ENCODE data around the gene PSPC1.
A peak's percentile ranks its signal among the peaks of the same experiment; 100 is the strongest.
"Not testable (repeated sequence)": the region's sequence is repeated elsewhere in the genome, so short reads cannot be mapped to it uniquely, and the experiment has no call there.

The PSPC1 gene

GRCh38 chr13:19691447-19691846, 91.3 kb downstream of the PSPC1 start:
- not testable (repeated sequence) for H3K9me3 ChIP-seq (ENCODE audit: control insufficient read depth, low read depth, low read length); H3K9ac ChIP-seq (ENCODE audit: low read length); H3K27me3 ChIP-seq (ENCODE audit: control insufficient read depth, insufficient read depth, low read length); H3K36me3 ChIP-seq (ENCODE audit: control insufficient read depth, low read depth, low read length); H3K4me3 ChIP-seq (ENCODE audit: low read length); H3K27ac ChIP-seq (ENCODE audit: low read length)
- H3K4me1 ChIP-seq (ENCODE audit: control insufficient read depth, low read depth, low read length), result peaks cover 36% of the 10 kb centered on the region

GRCh38 chr13:19685437-19685836, 97.3 kb downstream of the PSPC1 start:
- no peak overlapping the region for H3K4me3 ChIP-seq (ENCODE audit: low read length)
- peaks cover 46% of the 10 kb centered on the region for H3K4me1 ChIP-seq (ENCODE audit: control insufficient read depth, low read depth, low read length)
- no peaks in the 10 kb centered on the region for H3K36me3 ChIP-seq (ENCODE audit: control insufficient read depth, low read depth, low read length)
- H3K9me3 ChIP-seq (ENCODE audit: control insufficient read depth, low read depth, low read length), result no peaks in the 10 kb centered on the region
- H3K27ac ChIP-seq (ENCODE audit: low read length), result no peak overlapping the region
- no peaks in the 10 kb centered on the region for H3K27me3 ChIP-seq (ENCODE audit: control insufficient read depth, insufficient read depth, low read length)
- no peak overlapping the region for H3K9ac ChIP-seq (ENCODE audit: low read length)

DNA sequence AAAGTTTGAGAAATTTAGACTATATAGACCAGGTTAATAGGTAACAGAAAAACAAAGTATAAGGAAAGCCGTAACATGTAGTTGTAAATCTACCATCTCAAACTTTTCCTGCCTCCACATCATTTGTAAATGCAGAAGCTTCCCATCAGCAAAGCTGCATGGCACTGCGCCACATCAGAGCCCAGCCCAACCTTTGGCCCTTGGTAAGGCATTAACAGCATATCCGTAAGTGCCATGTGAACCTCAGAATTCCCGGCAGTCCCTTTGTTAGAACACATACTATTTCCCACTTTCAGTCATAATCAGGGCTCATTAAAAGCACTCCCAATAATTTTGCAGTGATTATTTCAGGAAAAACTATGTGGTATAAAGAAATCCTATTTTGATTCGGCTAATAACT, 97.7 kb downstream of the PSPC1 start:
- Histone ChIP-seq H3K4me3 (ENCODE audit: low read length) (no peak overlapping the region), H3K27ac (ENCODE audit: low read length) (no peak overlapping the region), H3K9ac (ENCODE audit: low read length) (no peak overlapping the region), H3K4me1 (ENCODE audit: control insufficient read depth, low read depth, low read length) (peaks cover 44% of the 10 kb centered on the region), H3K27me3 (ENCODE audit: control insufficient read depth, insufficient read depth, low read length) (no peaks in the 10 kb centered on the region), H3K36me3 (ENCODE audit: control insufficient read depth, low read depth, low read length) (no peaks in the 10 kb centered on the region), H3K9me3 (ENCODE audit: control insufficient read depth, low read depth, low read length) (no peaks in the 10 kb centered on the region)

GRCh38 chr13:19681517-19681916, 101.2 kb downstream of the PSPC1 start:
- peaks cover 36% of the 10 kb centered on the region for H3K4me1 ChIP-seq (ENCODE audit: control insufficient read depth, low read depth, low read length)
- H3K27ac ChIP-seq (ENCODE audit: low read length), result peak overlapping the region; percentile 2
- no peak overlapping the region for H3K9ac ChIP-seq (ENCODE audit: low read length)
- no peak overlapping the region for H3K4me3 ChIP-seq (ENCODE audit: low read length)
- peaks cover 7% of the 10 kb centered on the region for H3K36me3 ChIP-seq (ENCODE audit: control insufficient read depth, low read depth, low read length)
- H3K27me3 ChIP-seq (ENCODE audit: control insufficient read depth, insufficient read depth, low read length), result no peaks in the 10 kb centered on the region
- no peaks in the 10 kb centered on the region for H3K9me3 ChIP-seq (ENCODE audit: control insufficient read depth, low read depth, low read length)

DNA sequence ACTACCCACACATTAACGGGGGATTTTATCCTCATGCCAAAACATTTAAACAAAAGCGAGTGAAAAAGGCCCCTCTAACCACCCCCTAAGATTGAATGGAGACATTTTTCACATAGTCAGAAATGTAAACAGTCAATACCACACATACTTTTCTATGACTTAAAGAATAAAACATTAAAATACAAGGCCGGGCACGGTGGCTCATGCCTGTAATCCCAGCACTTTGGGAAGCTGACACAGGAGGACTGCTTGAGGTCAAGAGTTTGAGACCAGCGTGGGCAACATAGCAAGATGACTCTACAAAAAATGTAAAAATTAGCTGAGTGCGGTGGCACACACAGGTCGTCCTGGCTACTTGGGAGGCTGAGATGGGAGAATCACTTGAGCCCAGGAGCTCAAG, 102.0 kb downstream of the PSPC1 start:
- Histone ChIP-seq H3K9ac (ENCODE audit: low read length) (no peak overlapping the region), H3K9me3 (ENCODE audit: control insufficient read depth, low read depth, low read length) (no peaks in the 10 kb centered on the region), H3K27me3 (ENCODE audit: control insufficient read depth, insufficient read depth, low read length) (no peaks in the 10 kb centered on the region), H3K36me3 (ENCODE audit: control insufficient read depth, low read depth, low read length) (peaks cover 14% of the 10 kb centered on the region), H3K27ac (ENCODE audit: low read length) (peak overlapping the region; percentile 3), H3K4me1 (ENCODE audit: control insufficient read depth, low read depth, low read length) (peaks cover 31% of the 10 kb centered on the region), H3K4me3 (ENCODE audit: low read length) (no peak overlapping the region)

- Histone ChIP-seq H3K4me1 (ENCODE audit: control insufficient read depth, low read depth, low read length) (no peaks in the 10 kb centered on the region), H3K27me3 (ENCODE audit: control insufficient read depth, insufficient read depth, low read length) (no peaks in the 10 kb centered on the region), H3K9me3 (ENCODE audit: control insufficient read depth, low read depth, low read length) (no peaks in the 10 kb centered on the region), H3K27ac (ENCODE audit: low read length) (no peak overlapping the region), H3K4me3 (ENCODE audit: low read length) (no peak overlapping the region), H3K36me3 (ENCODE audit: control insufficient read depth, low read depth, low read length) (peaks cover 48% of the 10 kb centered on the region), H3K9ac (ENCODE audit: low read length) (no peak overlapping the region)
Measured at GRCh38 chr13:19676168-19676567, 106.6 kb downstream of the PSPC1 start.

DNA sequence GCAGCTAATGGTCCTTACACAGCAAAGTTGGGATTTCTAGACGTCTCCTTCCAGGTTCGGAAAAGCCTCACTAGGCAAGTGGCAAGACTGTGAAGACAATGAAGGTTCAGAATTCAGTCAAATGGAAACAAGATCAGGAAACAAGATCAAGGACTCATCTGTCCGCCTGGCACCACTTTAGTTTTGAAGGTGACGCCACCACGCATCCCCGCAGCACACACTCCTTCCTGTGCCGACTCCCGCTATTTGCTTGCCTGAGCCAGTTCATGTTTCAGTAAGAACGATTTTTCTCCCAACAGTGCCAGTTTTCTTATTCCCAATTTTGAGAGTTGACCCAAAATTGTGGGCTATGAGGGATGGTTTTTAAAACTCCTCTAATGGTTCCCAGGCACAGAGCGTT, 107.8 kb downstream of the PSPC1 start:
- Histone ChIP-seq H3K4me3 (ENCODE audit: low read length) (no peak overlapping the region), H3K9ac (ENCODE audit: low read length) (no peak overlapping the region), H3K36me3 (ENCODE audit: control insufficient read depth, low read depth, low read length) (peaks cover 60% of the 10 kb centered on the region), H3K4me1 (ENCODE audit: control insufficient read depth, low read depth, low read length) (no peaks in the 10 kb centered on the region), H3K9me3 (ENCODE audit: control insufficient read depth, low read depth, low read length) (no peaks in the 10 kb centered on the region), H3K27me3 (ENCODE audit: control insufficient read depth, insufficient read depth, low read length) (no peaks in the 10 kb centered on the region), H3K27ac (ENCODE audit: low read length) (no peak overlapping the region)

DNA sequence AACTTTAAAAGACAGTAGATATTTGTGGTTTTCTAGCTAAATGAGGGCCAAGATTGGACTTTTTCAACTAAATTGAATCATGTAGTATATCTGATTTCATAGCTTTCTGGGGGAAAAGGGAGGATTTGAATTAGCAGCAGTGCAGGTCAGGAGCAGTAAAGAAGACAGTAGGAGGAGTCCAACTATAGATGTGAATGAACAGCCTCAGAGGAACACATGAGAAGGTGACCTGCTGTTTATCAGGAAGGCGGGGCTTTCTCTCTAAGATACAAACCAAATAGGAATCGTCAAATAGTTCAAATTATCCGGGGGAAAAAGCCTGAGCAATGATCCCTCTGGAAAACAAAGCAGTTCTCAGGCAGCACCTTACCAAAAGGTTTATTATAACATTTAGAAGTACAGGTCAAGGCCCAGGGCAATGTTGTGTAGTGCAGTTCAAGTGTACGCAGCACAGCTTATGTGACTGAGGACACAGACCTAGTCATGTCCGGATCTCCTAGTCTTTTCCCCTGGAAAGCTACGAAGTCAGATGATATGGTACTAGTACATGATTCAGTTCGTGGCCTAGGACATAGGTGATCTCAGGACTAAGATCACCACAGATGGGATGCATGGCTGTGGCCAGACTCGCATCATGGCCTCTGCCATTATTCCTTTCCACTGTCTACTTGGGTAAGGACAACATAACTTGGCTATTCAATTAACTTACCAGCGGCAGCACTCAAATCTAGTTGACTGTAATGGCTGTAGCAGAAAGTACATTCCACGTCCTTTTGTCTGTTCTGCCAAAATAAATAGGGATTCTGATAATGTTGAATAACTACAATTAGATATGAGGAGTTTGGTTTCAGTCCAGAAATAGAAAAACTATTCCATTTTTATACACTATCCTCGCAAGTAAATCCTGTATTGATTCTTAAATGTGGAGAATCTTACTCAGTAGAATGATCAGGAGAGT, 109.0 kb downstream of the PSPC1 start:
- Histone ChIP-seq H3K9me3 (ENCODE audit: control insufficient read depth, low read depth, low read length) (no peaks in the 10 kb centered on the region), H3K4me1 (ENCODE audit: control insufficient read depth, low read depth, low read length) (no peaks in the 10 kb centered on the region), H3K27me3 (ENCODE audit: control insufficient read depth, insufficient read depth, low read length) (no peaks in the 10 kb centered on the region), H3K4me3 (ENCODE audit: low read length) (no peak overlapping the region), H3K9ac (ENCODE audit: low read length) (no peak overlapping the region), H3K27ac (ENCODE audit: low read length) (no peak overlapping the region), H3K36me3 (ENCODE audit: control insufficient read depth, low read depth, low read length) (peaks cover 70% of the 10 kb centered on the region)

- H3K36me3 ChIP-seq (ENCODE audit: control insufficient read depth, low read depth, low read length), result peaks cover 77% of the 10 kb centered on the region
Measured at GRCh38 chr13:19672990-19673389, 109.8 kb downstream of the PSPC1 start.

GRCh38 chr13:19670147-19670546, 112.6 kb downstream of the PSPC1 start:
- no peaks in the 10 kb centered on the region for H3K27me3 ChIP-seq (ENCODE audit: control insufficient read depth, insufficient read depth, low read length)
- no peaks in the 10 kb centered on the region for H3K9me3 ChIP-seq (ENCODE audit: control insufficient read depth, low read depth, low read length)
- H3K9ac ChIP-seq (ENCODE audit: low read length), result no peak overlapping the region
- H3K4me3 ChIP-seq (ENCODE audit: low read length), result no peak overlapping the region
- H3K4me1 ChIP-seq (ENCODE audit: control insufficient read depth, low read depth, low read length), result no peaks in the 10 kb centered on the region
- H3K36me3 ChIP-seq (ENCODE audit: control insufficient read depth, low read depth, low read length), result peaks cover 71% of the 10 kb centered on the region
- H3K27ac ChIP-seq (ENCODE audit: low read length), result no peak overlapping the region

More at GRCh38 chr13:19672990-19673389, 109.8 kb downstream of the PSPC1 start:
- Histone ChIP-seq H3K4me3 (ENCODE audit: low read length) (no peak overlapping the region), H3K27me3 (ENCODE audit: control insufficient read depth, insufficient read depth, low read length) (no peaks in the 10 kb centered on the region), H3K9ac (ENCODE audit: low read length) (no peak overlapping the region), H3K27ac (ENCODE audit: low read length) (no peak overlapping the region), H3K4me1 (ENCODE audit: control insufficient read depth, low read depth, low read length) (no peaks in the 10 kb centered on the region), H3K9me3 (ENCODE audit: control insufficient read depth, low read depth, low read length) (no peaks in the 10 kb centered on the region)

DNA sequence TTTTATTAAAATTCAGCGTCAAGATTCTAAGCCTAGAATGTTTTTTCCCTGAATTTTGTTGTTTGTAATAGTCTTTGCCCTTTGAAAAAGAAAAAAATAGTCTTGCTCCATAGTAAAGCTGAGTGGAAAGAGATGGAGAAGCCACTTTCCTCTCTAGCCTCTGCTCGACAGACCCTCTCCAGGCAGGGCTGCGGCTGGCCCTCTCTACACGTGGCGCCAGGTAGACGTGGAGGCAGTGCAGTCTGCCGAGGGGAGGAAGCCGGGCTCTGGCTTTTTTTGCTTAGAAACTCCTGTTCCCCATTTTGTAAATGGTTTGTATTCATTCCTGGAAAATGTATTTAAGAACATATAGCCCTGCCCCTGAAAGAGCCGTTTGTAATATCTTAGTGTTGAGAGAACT, 114.0 kb downstream of the PSPC1 start:
- Histone ChIP-seq H3K27ac (ENCODE audit: low read length) (no peak overlapping the region), H3K9me3 (ENCODE audit: control insufficient read depth, low read depth, low read length) (no peaks in the 10 kb centered on the region), H3K27me3 (ENCODE audit: control insufficient read depth, insufficient read depth, low read length) (no peaks in the 10 kb centered on the region), H3K9ac (ENCODE audit: low read length) (no peak overlapping the region), H3K4me1 (ENCODE audit: control insufficient read depth, low read depth, low read length) (no peaks in the 10 kb centered on the region), H3K4me3 (ENCODE audit: low read length) (no peak overlapping the region), H3K36me3 (ENCODE audit: control insufficient read depth, low read depth, low read length) (peaks cover 58% of the 10 kb centered on the region)

DNA sequence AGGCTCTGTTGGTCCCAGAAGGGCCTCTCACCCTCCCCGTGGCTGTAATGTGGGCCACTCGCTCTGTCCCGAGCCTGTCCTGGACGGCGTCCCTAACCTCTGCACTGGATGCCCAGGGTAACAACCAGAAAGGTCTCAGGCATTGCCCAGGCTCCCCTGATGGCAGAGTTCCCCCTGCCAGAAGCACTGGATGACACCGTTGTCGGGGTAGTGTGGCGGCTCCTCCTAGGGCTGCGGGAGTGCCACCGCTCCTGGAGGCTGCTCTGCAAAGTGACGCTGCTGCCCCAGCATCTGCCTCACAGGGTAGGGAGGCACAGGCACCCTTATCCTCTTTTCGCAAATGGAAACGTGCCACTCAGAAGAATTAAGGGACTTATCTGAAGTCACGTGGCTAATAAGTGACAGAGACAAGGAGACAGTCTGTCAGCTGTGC, 117.3 kb downstream of the PSPC1 start:
- H3K9ac ChIP-seq (ENCODE audit: low read length), result no peak overlapping the region
- no peaks in the 10 kb centered on the region for H3K9me3 ChIP-seq (ENCODE audit: control insufficient read depth, low read depth, low read length)
- peaks cover 34% of the 10 kb centered on the region for H3K36me3 ChIP-seq (ENCODE audit: control insufficient read depth, low read depth, low read length)
- no peaks in the 10 kb centered on the region for H3K4me1 ChIP-seq (ENCODE audit: control insufficient read depth, low read depth, low read length)
- H3K27ac ChIP-seq (ENCODE audit: low read length), result no peak overlapping the region
- H3K27me3 ChIP-seq (ENCODE audit: control insufficient read depth, insufficient read depth, low read length), result no peaks in the 10 kb centered on the region
- no peak overlapping the region for H3K4me3 ChIP-seq (ENCODE audit: low read length)
